ENCODE results near the gene PACSIN2. TPM values are rescaled to one million over a fixed set of nuclear protein-coding genes. Genes with fewer than 3 reads are reported as not detected.

PACSIN2 gene
- total and polyA plus RNA-seq, 2 of the 13 experiments (the other 11 are each of a cell fraction or from before 2014, with no cell fraction given) = 54.1 to 68.8 TPM

DNA sequence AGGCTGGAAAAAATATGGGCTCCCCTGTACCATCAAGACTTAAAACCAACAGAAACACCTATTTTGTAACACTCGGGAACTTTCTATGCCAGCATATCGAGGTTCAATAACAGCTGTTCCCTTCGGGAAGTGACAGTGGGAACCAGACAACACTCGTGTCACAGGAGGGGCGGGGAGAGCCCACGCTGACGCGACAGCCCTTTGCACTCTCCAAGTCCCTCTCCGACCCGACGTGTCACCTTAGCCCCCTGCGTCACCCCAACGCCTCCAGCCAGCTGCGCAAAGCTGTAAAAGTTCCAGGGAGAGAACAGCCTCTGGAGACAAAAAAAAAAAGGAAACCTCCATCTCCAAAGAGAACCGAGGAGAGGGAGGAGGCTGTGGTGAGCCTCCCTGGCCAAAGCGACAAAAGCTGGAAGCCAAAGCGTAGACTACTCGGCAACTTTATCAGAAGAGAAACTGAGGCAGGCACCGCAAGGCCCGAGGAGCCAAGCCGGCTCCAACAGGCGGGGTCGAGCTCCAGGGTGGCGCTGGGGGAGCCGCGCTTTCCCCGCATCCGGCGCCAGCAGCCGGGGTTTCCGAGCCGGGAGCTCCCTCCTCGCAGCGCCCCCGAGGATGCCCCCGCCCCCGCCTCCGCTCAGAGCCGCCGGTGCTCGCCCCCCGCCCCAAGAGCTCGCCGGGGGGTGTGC is 158.6 kb downstream of the PACSIN2 start (continued):
- TF ChIP-seq, protein P1, sequence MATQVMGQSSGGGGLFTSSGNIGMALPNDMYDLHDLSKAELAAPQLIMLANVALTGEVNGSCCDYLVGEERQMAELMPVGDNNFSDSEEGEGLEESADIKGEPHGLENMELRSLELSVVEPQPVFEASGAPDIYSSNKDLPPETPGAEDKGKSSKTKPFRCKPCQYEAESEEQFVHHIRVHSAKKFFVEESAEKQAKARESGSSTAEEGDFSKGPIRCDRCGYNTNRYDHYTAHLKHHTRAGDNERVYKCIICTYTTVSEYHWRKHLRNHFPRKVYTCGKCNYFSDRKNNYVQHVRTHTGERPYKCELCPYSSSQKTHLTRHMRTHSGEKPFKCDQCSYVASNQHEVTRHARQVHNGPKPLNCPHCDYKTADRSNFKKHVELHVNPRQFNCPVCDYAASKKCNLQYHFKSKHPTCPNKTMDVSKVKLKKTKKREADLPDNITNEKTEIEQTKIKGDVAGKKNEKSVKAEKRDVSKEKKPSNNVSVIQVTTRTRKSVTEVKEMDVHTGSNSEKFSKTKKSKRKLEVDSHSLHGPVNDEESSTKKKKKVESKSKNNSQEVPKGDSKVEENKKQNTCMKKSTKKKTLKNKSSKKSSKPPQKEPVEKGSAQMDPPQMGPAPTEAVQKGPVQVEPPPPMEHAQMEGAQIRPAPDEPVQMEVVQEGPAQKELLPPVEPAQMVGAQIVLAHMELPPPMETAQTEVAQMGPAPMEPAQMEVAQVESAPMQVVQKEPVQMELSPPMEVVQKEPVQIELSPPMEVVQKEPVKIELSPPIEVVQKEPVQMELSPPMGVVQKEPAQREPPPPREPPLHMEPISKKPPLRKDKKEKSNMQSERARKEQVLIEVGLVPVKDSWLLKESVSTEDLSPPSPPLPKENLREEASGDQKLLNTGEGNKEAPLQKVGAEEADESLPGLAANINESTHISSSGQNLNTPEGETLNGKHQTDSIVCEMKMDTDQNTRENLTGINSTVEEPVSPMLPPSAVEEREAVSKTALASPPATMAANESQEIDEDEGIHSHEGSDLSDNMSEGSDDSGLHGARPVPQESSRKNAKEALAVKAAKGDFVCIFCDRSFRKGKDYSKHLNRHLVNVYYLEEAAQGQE (IDR thresholded peaks at IDR 0.05; ENCODE audit: borderline replicate concordance in 1 of 2, low read depth in 1 of 2, low read length in 2 of 2) = 0 out of 4 replicates have a peak, but pooled peaks of 1 of the 2 experiments have one; percentile 13
- 0 out of 2 replicates have a peak, but pooled peaks have one; percentile 30 for TF ChIP-seq TSC22D2 (CRISPR knock-in tag; IDR thresholded peaks at IDR 0.05; ENCODE audit: borderline replicate concordance)
- no peak for TF ChIP-seq KAT2B (IDR thresholded peaks at IDR 0.05; ENCODE audit: borderline replicate concordance, low read depth, low read length)
- TF ChIP-seq ZNF230 (CRISPR knock-in tag; IDR thresholded peaks at IDR 0.05) = 0 out of 2 replicates have a peak, but pooled peaks have one; percentile 28
- TF ChIP-seq, protein P2, sequence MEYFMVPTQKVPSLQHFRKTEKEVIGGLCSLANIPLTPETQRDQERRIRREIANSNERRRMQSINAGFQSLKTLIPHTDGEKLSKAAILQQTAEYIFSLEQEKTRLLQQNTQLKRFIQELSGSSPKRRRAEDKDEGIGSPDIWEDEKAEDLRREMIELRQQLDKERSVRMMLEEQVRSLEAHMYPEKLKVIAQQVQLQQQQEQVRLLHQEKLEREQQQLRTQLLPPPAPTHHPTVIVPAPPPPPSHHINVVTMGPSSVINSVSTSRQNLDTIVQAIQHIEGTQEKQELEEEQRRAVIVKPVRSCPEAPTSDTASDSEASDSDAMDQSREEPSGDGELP (IDR thresholded peaks at IDR 0.05; ENCODE audit: borderline replicate concordance, low read depth) = peak; percentile 64
- peak; percentile 42 for TF ChIP-seq HDAC1 (CRISPR knock-in tag; IDR thresholded peaks at IDR 0.05)
- TF ChIP-seq ATF7 (IDR thresholded peaks at IDR 0.05) = no peak
- no peak for TF ChIP-seq ATF7 (CRISPR knock-in tag; IDR thresholded peaks at IDR 0.05)
- TF ChIP-seq RARA (CRISPR knock-in tag; IDR thresholded peaks at IDR 0.05) = peak; percentile 48; the same call in 1 of the 2 replicates
- TF ChIP-seq KDM2A (CRISPR knock-in tag; IDR thresholded peaks at IDR 0.05; ENCODE audit: borderline replicate concordance, low read depth) = peak; percentile 45; the same call in 1 of the 2 replicates
- TF ChIP-seq DMAP1 (CRISPR knock-in tag; IDR thresholded peaks at IDR 0.05) = peak; percentile 21; the same call in 1 of the 2 replicates
- TF ChIP-seq, protein P3, sequence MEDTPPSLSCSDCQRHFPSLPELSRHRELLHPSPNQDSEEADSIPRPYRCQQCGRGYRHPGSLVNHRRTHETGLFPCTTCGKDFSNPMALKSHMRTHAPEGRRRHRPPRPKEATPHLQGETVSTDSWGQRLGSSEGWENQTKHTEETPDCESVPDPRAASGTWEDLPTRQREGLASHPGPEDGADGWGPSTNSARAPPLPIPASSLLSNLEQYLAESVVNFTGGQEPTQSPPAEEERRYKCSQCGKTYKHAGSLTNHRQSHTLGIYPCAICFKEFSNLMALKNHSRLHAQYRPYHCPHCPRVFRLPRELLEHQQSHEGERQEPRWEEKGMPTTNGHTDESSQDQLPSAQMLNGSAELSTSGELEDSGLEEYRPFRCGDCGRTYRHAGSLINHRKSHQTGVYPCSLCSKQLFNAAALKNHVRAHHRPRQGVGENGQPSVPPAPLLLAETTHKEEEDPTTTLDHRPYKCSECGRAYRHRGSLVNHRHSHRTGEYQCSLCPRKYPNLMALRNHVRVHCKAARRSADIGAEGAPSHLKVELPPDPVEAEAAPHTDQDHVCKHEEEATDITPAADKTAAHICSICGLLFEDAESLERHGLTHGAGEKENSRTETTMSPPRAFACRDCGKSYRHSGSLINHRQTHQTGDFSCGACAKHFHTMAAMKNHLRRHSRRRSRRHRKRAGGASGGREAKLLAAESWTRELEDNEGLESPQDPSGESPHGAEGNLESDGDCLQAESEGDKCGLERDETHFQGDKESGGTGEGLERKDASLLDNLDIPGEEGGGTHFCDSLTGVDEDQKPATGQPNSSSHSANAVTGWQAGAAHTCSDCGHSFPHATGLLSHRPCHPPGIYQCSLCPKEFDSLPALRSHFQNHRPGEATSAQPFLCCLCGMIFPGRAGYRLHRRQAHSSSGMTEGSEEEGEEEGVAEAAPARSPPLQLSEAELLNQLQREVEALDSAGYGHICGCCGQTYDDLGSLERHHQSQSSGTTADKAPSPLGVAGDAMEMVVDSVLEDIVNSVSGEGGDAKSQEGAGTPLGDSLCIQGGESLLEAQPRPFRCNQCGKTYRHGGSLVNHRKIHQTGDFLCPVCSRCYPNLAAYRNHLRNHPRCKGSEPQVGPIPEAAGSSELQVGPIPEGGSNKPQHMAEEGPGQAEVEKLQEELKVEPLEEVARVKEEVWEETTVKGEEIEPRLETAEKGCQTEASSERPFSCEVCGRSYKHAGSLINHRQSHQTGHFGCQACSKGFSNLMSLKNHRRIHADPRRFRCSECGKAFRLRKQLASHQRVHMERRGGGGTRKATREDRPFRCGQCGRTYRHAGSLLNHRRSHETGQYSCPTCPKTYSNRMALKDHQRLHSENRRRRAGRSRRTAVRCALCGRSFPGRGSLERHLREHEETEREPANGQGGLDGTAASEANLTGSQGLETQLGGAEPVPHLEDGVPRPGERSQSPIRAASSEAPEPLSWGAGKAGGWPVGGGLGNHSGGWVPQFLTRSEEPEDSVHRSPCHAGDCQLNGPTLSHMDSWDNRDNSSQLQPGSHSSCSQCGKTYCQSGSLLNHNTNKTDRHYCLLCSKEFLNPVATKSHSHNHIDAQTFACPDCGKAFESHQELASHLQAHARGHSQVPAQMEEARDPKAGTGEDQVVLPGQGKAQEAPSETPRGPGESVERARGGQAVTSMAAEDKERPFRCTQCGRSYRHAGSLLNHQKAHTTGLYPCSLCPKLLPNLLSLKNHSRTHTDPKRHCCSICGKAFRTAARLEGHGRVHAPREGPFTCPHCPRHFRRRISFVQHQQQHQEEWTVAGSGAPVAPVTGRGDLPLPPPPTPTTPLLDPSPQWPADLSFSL (CRISPR knock-in tag; IDR thresholded peaks at IDR 0.05) = no peak
- TF ChIP-seq HNF4A (CRISPR knock-in tag; IDR thresholded peaks at IDR 0.05) = peak; percentile 33; the same call in 1 of the 2 replicates
- TF ChIP-seq, protein P4, sequence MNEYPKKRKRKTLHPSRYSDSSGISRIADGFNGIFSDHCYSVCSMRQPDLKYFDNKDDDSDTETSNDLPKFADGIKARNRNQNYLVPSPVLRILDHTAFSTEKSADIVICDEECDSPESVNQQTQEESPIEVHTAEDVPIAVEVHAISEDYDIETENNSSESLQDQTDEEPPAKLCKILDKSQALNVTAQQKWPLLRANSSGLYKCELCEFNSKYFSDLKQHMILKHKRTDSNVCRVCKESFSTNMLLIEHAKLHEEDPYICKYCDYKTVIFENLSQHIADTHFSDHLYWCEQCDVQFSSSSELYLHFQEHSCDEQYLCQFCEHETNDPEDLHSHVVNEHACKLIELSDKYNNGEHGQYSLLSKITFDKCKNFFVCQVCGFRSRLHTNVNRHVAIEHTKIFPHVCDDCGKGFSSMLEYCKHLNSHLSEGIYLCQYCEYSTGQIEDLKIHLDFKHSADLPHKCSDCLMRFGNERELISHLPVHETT (CRISPR knock-in tag; conservative IDR thresholded peaks at IDR 0.05) = 0 out of 2 replicates have a peak, but pooled peaks have one; percentile 25
